T-helper 2 cell (primary cell): ENCODE measurements around the gene AK8.
A peak's percentile ranks its signal among the peaks of the same experiment; 100 is the strongest.
"Not testable (repeated sequence)": the region's sequence is repeated elsewhere in the genome, so short reads cannot be mapped to it uniquely, and the experiment has no call there.

Experiments used
- DNase-seq, 5 experiments: peaks; one replicate each; pipeline versions ENCODE4 v3.0.0 to v3.0.0-alpha.2; 2012 to 2022

Gene AK8

DNA sequence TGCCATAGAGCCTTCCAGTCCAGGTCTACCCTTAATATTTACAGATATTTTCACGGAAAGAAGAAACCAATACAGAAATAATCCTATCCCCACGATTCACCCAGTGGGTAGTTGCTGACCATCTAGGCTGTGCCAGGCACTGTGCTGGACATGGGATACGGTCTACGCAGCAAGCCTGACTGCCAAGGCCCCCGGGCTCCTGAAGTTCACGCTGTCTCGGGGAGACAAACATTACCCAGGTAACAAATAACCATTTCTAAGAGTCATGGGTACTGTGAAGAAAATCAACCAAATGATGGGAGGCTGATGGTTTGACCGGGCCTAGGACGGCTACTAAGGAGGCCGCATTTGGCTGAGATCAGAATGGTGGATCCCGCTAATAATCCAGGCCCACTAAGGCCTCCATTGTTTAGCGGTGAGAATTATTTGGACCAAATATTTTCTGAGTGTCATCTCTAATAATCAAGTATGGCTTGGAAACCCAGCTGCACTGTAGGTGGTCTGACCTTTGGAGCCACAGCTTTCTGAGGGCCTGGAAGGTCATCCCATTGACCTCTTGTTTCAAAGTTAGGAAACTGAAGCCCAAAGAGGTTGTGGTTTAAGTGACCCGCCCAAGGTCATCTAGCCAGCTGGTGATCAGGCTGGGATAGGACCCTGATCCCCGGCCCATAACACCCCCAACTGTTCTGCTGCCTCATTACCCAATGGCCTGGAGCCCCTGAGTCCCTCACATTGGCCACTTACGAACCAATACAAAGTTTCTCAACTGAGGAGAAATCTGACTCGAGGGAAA lies 82.4 kb downstream of the AK8 start:
- no peak for DNase-seq

DNA sequence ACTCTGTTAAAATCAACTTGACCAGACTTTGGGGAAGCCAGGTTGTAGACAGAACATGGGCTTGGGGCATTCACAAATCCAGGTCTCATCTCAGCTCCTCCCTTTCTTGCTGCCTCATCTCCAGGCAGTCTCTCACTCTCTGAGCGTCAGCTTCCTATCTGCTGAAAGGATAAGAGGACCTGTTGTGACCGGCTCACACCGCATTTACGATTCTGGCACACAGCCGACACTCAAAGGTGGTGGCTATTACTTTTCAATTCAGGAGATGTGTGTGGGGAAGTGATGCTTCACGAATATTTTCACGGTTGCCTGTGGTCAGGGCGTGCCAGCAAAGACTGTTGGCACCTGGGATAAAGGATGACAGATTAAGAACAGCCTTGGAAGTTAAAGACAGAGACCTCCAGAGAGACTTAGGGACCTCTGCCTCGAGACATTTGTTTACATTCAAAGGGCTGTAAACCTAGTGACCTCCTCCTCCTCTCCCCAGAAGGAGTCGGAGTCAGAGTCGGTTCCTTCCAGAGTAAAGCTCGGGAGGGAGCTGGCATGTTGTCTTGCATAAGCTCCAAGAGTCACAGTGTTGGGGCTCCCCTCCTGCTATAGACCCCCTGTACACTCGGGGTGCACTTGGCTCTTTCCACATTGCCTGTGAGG lies 83.2 kb downstream of the AK8 start:
- no peak for DNase-seq

GRCh38 chr9:132793606-132794580 lies 84.2 kb downstream of the AK8 start:
- no peak for DNase-seq

DNA sequence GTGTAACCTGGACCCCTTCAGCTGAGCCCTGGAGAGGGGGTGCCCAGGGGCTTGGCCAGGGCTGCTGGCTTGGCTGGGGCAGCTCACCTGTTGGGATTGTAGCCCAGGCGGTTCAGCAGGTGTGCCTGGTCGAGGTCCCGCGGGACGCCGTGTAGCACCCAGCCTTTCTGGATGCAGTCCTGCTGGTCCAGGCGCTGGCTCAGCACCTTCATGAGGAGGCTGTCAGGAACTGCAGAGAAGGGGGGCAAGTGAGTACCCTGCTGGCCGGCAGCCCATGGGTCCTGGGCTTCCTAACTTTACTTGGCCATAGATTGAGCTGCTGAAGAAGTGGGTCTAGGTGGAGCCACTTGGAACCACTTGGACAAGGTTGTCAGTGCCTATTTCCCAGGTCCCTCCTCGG lies 85.5 kb downstream of the AK8 start:
- DNase-seq, result no peak

DNA sequence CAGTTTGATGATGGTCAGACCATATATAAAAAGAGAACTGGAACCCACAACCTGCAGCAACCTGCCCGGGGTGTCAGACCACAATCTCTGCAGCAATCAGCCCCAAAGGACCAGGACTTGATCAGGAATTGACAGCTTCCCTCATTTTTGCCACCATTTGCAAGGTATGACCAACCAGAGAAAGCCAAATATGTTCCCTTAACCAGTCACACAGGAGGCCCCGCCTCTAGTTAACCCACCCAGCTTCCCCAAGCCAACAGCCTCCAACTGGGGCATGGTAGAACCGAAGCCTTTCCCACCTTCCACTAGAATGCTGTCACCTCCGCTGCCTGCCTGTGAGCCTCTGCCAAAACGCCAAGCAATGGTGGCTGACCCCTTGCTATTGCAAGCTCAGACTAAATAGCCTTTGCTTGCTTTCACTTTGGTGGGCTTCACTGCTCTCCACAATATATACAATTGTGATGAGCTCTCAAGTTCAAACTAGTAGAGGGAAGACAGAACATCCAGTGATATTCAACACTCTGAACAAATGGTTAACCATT lies 86.3 kb downstream of the AK8 start:
- no peak for DNase-seq

GRCh38 chr9:132789719-132790118 lies 88.4 kb downstream of the AK8 start:
- no peak for DNase-seq

GRCh38 chr9:132788378-132788777 lies 89.7 kb downstream of the AK8 start:
- no peak for DNase-seq

GRCh38 chr9:132787748-132788159 lies 90.3 kb downstream of the AK8 start:
- no peak for DNase-seq

- no peak for DNase-seq
These were observed 93.7 kb downstream of the AK8 start for GRCh38 chr9:132784286-132784830.

- DNase-seq, result no peak
These were observed 95.1 kb downstream of the AK8 start for GRCh38 chr9:132783006-132783405.

DNA sequence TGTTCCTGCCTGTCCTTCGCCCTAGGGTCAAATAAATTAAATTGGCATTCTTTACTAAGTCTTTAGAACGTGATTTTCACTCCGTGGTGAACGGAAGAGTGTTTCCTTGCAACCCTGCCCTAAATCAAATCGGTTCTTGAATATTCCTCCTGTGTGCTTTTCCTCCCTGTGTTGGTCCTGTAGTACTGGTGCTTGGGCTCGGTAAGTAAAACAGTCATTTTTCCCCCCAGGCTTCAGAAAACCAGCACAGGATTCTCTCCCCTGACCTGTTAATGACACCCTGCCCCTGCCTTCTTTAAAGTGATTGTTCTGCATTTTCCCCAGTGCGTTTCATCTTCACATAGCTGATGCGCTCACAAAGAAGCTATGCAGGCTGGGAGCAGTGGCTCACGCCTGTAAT lies 96.0 kb downstream of the AK8 start:
- no peak for DNase-seq

GRCh38 chr9:132780230-132781007 lies 97.7 kb downstream of the AK8 start:
- peak in 1 of 5 experiments; percentile 33 for DNase-seq

DNA sequence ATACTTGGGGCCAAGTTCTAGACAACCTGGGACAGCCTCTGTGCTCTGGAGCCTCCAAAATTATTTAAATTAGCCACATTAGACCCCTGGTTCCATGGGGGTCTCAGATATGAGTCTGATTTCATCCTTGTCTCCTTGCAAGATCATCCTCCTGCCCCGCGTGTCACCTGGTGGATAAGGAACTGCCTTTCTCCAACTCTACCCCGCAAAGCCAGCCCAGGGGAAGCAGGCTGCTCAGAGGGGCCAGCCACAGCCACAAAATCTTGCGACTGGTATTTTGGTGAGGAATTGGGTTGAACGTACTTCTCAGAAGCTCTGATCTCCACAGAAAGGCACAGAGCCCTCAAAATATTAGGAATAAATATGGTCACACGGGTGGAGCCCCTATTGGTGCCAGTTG lies 101.2 kb downstream of the AK8 start:
- no peak for DNase-seq

DNA sequence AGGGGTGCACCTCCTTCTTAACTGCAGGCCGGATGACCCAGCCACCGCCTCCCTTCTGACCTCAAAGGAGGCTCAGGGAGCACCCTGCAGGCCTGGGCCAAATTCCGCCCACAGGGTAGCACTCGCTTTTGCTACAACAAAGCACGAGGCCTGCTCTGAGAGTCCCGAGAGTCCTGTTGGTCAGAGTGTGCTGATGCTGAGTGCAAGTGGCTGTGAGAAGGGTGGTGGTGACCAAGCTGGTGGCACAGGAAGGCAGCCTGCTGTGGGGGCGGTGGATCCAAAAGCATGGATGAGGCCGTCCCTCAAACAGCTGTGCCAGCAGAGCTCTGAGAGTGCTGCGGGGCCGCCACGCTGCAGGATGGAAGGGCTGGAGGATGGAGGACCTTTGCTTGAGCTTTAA lies 101.8 kb downstream of the AK8 start:
- DNase-seq, result no peak

DNA sequence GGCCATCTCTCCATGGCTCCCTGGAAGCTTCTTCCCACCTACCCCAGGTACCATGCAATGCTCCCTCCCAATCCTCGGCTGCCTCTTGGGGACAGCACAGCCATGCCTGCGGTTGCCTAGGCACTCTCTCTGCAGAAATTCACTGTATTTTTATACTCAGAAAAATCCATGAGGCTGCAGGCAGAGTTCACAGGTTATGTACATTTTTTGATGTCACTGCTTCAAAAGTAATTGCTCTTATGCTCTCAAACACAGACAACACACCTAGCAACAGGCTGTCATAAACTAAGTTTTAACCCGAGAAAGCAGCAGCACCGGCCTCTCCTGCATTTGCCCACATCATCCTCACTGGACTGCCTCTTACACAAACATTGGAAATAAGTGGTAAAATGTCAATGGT lies 102.4 kb downstream of the AK8 start:
- DNase-seq, result no peak

DNA sequence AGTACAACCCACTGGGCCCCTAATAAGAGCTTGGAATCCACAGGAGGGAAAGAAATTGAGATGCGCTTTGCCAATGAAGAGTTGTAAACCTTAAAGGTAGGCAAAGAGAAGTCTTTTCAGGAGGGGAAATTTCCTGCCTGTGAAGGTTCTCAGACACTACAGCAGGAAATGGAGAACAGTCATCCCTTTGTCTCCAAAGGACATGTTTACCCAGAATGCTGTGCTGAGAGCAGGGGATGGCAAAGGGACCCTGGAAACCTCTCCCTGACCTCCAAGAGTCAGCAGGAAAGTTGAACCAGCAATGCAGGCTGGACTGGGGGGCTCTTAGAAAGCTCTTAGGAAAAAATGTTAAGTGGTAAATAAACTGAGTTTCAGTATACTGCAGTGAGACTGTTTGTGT lies 103.2 kb downstream of the AK8 start:
- DNase-seq, result no peak

GRCh38 chr9:132773764-132774339 lies 104.2 kb downstream of the AK8 start:
- no peak for DNase-seq

GRCh38 chr9:132773093-132773492 lies 105.0 kb downstream of the AK8 start:
- no peak for DNase-seq

GRCh38 chr9:132771752-132772151 lies 106.3 kb downstream of the AK8 start:
- not testable (repeated sequence) for DNase-seq

GRCh38 chr9:132770770-132771310 lies 107.2 kb downstream of the AK8 start:
- no peak for DNase-seq
